Posterior vena cava (tissue), 2 donors: ENCODE data around the gene SERPINB7. TPM values are rescaled to one million over a fixed set of nuclear protein-coding genes. Genes with fewer than 3 reads are reported as not detected.

Source experiments
- DNase-seq: peaks from one replicate; pipeline ENCODE4 v3.0.0-alpha.2; 2020; ENCODE audit warnings: low spot score
- intact Hi-C, 2 donors: fragments of 100-400 bp; cut with DNase I; formaldehyde crosslinking; loops; one replicate each; pipeline versions ENCODE4 v1.14.1 to v1.14.2; 2022 to 2023
- total RNA-seq, 2 donors: library from RNA; stranded (reverse); fragmentation: NEBNext Ultra II Directional; extraction: Animal tissue kit (Norgen Biotek cat#: 25700); gene quantifications; one replicate each; pipeline ENCODE4 v1.2.1, GENCODE V29; 2021
- donor health status: DM: yes; HTN: yes; CAD: no.
- donor health status: DM: yes; HTN: yes; CAD: no.

Gene SERPINB7
- total RNA-seq, 2 donors from 2014 or later, result not detected

GRCh38 chr18:63832470-63832869 lies 57.3 kb downstream of the SERPINB7 start:
- intact Hi-C loops, result no loop called here
- no peak for DNase-seq

GRCh38 chr18:63834471-63835113 lies 59.4 kb downstream of the SERPINB7 start:
- no peak for DNase-seq
- intact Hi-C loops, result no loop called here

- no peak for DNase-seq
- intact Hi-C loops, result no loop called here
These were observed 61.2 kb downstream of the SERPINB7 start for GRCh38 chr18:63836456-63836855.

GRCh38 chr18:63837590-63837989 lies 62.4 kb downstream of the SERPINB7 start:
- intact Hi-C loops, result no loop called here
- no peak for DNase-seq

GRCh38 chr18:63843008-63843407 lies 67.8 kb downstream of the SERPINB7 start:
- no peak for DNase-seq
- intact Hi-C loops, result loop anchor here in 1 of 2 donors (10.0 kb wide), 1 partner anchor 328 kb away; no protein-coding TSS in a partner anchor

- DNase-seq, result no peak
- intact Hi-C loops, result loop anchor here in 1 of 2 donors (10.0 kb wide), 1 partner anchor 329 kb away; no protein-coding TSS in a partner anchor
These were observed 69.0 kb downstream of the SERPINB7 start for GRCh38 chr18:63844254-63844653.

- DNase-seq, result no peak
- intact Hi-C loops, result loop anchor here in 1 of 2 donors (10.0 kb wide), 1 partner anchor 333 kb away; no protein-coding TSS in a partner anchor
These were observed 72.9 kb downstream of the SERPINB7 start for GRCh38 chr18:63848159-63848558.

- DNase-seq, result no peak
- intact Hi-C loops, result no loop called here
These were observed 74.8 kb downstream of the SERPINB7 start for GRCh38 chr18:63850020-63850419.

- no peak for DNase-seq
- intact Hi-C loops, result no loop called here
These were observed 75.4 kb downstream of the SERPINB7 start for GRCh38 chr18:63850636-63851035.

Other genes starting within 250 kb of the SERPINB7 start
- not detected for gene SERPINB12, start 233.0 kb upstream of the SERPINB7 start, total RNA-seq
- gene SERPINB13, start 188.1 kb upstream of the SERPINB7 start, total RNA-seq, result not detected
- gene SERPINB4, start 131.2 kb upstream of the SERPINB7 start, total RNA-seq, result not detected
- not detected for gene SERPINB3, start 113.5 kb upstream of the SERPINB7 start, total RNA-seq
- not detected for gene SERPINB11, start 72.5 kb upstream of the SERPINB7 start, total RNA-seq
- 1 to 10 TPM in 1 of 2 donors, under 1 TPM in 1; 0.46 to 1.2 TPM for gene SERPINB2, start 112.3 kb downstream of the SERPINB7 start, total RNA-seq
- gene SERPINB10, start 132.5 kb downstream of the SERPINB7 start, total RNA-seq, result not detected
- not detected for gene HMSD, start 173.9 kb downstream of the SERPINB7 start, total RNA-seq
- 10 to 100 TPM; 19.6 to 31.1 TPM for gene SERPINB8, start 194.7 kb downstream of the SERPINB7 start, total RNA-seq